HepG2 (cell line): ENCODE data around the gene PPP2R5C. TPM values are rescaled to one million over a fixed set of nuclear protein-coding genes. Genes with fewer than 3 reads are reported as not detected.

Experiments
- HMGXB3 ChIP-seq: sonication (generic); formaldehyde crosslinking; IDR thresholded peaks from 2 replicates; pipeline ENCODE4 v1.4.0; 2020; ENCODE audit warnings: missing genetic modification reagents, borderline replicate concordance
- LCORL ChIP-seq, 2 experiments: fragments of 450-650 bp in 1 of 2; sonication (generic) in 1 of 2; formaldehyde crosslinking in 1 of 2; IDR thresholded peaks; 2 replicates each; pipeline versions ENCODE4 v1.5.0 to v1.6.1; 2017 to 2020; ENCODE audit warnings: antibody characterized with exemption in 1 of 2, missing genetic modification reagents in 1 of 2
- RNF2 ChIP-seq: fragments of 450-650 bp; conservative IDR thresholded peaks from 2 replicates; pipeline ENCODE4 v1.6.1; 2016; ENCODE audit warnings: low read depth
- SNAPC5 ChIP-seq: sonication (generic); formaldehyde crosslinking; IDR thresholded peaks from 2 replicates; pipeline ENCODE4 v1.8.1; 2023; ENCODE audit warnings: mild to moderate bottlenecking, missing genetic modification reagents, borderline replicate concordance
- ZBTB33 ChIP-seq: sonication (generic); formaldehyde crosslinking; IDR thresholded peaks from 2 replicates; pipeline ENCODE4 v1.4.0; 2020; ENCODE audit warnings: missing genetic modification reagents
- ZBTB37 ChIP-seq: sonication (generic); formaldehyde crosslinking; IDR thresholded peaks from 2 replicates; pipeline ENCODE4 v1.4.0; 2020; ENCODE audit warnings: mild to moderate bottlenecking, missing genetic modification reagents
- polyA plus RNA-seq, 8 experiments: library from polyadenylated mRNA; depleted of rRNA in 3 of 8; stranded (reverse) in 7 of 8; unstranded in 1 of 8; fragments of >200 nt; fragmentation: Illumina TruSeq in 4 of 8; extraction: Trizol in 4 of 8; gene quantifications; 2 replicates each; pipeline versions ENCODE4 v1.2.1 to v1.2.3, GENCODE V29; 2011 to 2016; ENCODE audit warnings: low read depth in 4 of 8, missing spikeins in 1 of 8, mixed read lengths in 1 of 8; ENCODE audit not compliant: insufficient read depth in 1 of 8
- total RNA-seq, 5 experiments: library from RNA; depleted of rRNA; stranded (reverse); fragments of >200 nt; fragmentation: Illumina TruSeq; extraction: Trizol; gene quantifications; 2 replicates each; pipeline ENCODE4 v1.2.3, GENCODE V29; 2016; ENCODE audit warnings: low read depth in 1 of 5

The PPP2R5C gene
- total and polyA plus RNA-seq, 2 of the 13 experiments (the other 11 are each of a cell fraction or from before 2014, with no cell fraction given) = 74.3 to 78.5 TPM

- TF ChIP-seq HMGXB3 (CRISPR knock-in tag) (no peak), RNF2 (no peak), ZBTB33 (no peak), SNAPC5 (CRISPR knock-in tag) (no peak), ZBTB37 (CRISPR knock-in tag) (no peak), LCORL (IDR thresholded peaks at IDR 0.05) (no peak), LCORL (CRISPR knock-in tag; IDR thresholded peaks at IDR 0.05) (no peak)
- TF ChIP-seq, all 625 proteins: peak for 0
Measured at GRCh38 chr14:101812071-101812470, 50.6 kb downstream of the PPP2R5C start (continued).
